HFFc6 (cell line): Measurements from ENCODE around the gene NFAT5. TPM values are rescaled to one million over a fixed set of nuclear protein-coding genes. Genes with fewer than 3 reads are reported as not detected.

Experiments
- DNase-seq: peaks from one replicate; pipeline ENCODE4 v3.0.0-alpha.2; 2018
- H3K27ac Mint-ChIP-seq: 2 replicates; pipeline ENCODE4 v1.8.0; 2020; ENCODE audit warnings: mild to moderate bottlenecking, mixed read lengths
- H3K27me3 Mint-ChIP-seq: 2 replicates; pipeline ENCODE4 v1.8.0; 2021; ENCODE audit warnings: mild to moderate bottlenecking, moderate library complexity, mixed read lengths; ENCODE audit not compliant: insufficient read depth
- H3K36me3 Mint-ChIP-seq: 2 replicates; pipeline ENCODE4 v1.8.0; 2021; ENCODE audit warnings: low read depth, mixed read lengths
- H3K4me1 Mint-ChIP-seq: 2 replicates; pipeline ENCODE4 v1.8.0; 2020; ENCODE audit warnings: low read depth, mixed read lengths
- H3K4me3 Mint-ChIP-seq: 2 replicates; pipeline ENCODE4 v1.8.0; 2020; ENCODE audit warnings: mild to moderate bottlenecking, moderate library complexity, mixed read lengths
- H3K9me3 Mint-ChIP-seq: 2 replicates; pipeline ENCODE4 v1.8.0; 2020; ENCODE audit warnings: mild to moderate bottlenecking, mixed read lengths
- total RNA-seq, 6 experiments: library from RNA; stranded (reverse); fragmentation: NEBNext Ultra II Directional; extraction: Animal tissue kit (Norgen Biotek cat#: 25700); gene quantifications; 2 replicates in 1 of 6; 3 replicates in 5 of 6; pipeline ENCODE4 v1.2.3, GENCODE V29; 2021
- TF ChIP-seq, protein P1 (sequence below): fragments of 200-600 bp; sonication (generic); IDR thresholded peaks from 2 replicates; pipeline ENCODE4 v1.5.0; 2021; ENCODE audit warnings: antibody characterized with exemption, mild to moderate bottlenecking

Gene NFAT5
- total RNA-seq, 6 experiments from 2014 or later: 52.0 to 114 (median 63.7) TPM

DNA sequence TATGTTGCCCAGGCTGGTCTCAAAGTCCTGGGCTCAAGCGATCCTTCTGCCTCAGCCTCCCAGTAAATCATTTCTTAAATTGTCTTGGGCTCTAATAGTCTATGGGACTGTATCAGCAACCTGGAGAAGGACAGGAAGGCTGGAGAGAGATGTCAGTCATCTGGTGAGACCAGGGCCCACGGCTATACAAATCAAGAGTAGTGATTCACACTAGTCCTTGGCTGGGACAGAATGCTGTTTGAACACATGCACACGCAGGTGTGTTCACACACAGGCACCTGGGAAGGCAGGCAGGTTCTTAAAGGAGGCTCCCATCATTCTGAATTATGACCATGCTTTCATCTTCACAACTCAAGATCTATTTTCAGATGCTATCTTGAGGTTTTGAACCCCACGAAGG is 146.5 kb downstream of the NFAT5 start:
- peak overlapping the region; percentile 46 for H3K27ac Mint-ChIP-seq
- no peaks in the 10 kb centered on the region for H3K9me3 Mint-ChIP-seq
- H3K4me1 Mint-ChIP-seq: peaks cover 39% of the 10 kb centered on the region
- peaks cover 67% of the 10 kb centered on the region for H3K27me3 Mint-ChIP-seq
- no peak overlapping the region for H3K4me3 Mint-ChIP-seq
- TF ChIP-seq, protein P1, sequence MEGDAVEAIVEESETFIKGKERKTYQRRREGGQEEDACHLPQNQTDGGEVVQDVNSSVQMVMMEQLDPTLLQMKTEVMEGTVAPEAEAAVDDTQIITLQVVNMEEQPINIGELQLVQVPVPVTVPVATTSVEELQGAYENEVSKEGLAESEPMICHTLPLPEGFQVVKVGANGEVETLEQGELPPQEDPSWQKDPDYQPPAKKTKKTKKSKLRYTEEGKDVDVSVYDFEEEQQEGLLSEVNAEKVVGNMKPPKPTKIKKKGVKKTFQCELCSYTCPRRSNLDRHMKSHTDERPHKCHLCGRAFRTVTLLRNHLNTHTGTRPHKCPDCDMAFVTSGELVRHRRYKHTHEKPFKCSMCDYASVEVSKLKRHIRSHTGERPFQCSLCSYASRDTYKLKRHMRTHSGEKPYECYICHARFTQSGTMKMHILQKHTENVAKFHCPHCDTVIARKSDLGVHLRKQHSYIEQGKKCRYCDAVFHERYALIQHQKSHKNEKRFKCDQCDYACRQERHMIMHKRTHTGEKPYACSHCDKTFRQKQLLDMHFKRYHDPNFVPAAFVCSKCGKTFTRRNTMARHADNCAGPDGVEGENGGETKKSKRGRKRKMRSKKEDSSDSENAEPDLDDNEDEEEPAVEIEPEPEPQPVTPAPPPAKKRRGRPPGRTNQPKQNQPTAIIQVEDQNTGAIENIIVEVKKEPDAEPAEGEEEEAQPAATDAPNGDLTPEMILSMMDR: no peak
- no peak for DNase-seq
- peaks cover 69% of the 10 kb centered on the region for H3K36me3 Mint-ChIP-seq

DNA sequence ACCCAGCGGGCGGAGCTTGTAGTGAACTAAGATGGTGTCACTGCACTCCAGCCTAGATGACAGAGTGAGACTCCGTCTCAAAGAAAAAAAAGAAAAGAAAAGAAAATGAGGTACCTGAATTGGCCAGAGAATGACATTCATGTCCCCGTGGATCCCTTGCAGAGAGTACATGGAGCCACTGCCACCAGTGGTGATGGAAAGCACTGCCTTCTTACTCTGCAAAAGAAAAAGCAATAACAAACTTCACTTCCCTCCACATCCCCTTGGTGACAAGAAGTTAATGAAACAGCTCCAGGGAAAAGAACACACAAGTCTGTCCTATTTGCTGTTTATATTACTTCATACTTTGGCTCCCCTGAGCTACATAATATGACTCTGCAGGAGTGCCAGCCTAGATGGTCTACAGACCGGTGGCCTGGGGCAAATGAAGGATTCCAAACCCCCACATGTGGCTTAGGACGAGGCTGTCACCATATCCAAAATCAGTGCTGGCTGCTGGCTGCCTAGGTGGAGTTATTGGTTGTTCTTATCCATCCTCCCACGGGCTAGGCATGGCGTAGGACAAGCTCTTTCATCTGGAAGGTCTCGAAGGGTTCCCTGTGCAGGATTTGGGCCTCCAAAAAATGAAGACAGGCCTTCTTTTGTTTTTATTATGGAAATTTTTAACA is 147.3 kb downstream of the NFAT5 start:
- H3K27me3 Mint-ChIP-seq: peaks cover 64% of the 10 kb centered on the region
- TF ChIP-seq, protein P1: peak; percentile 23; the same call in 1 of the 2 replicates
- H3K36me3 Mint-ChIP-seq: peaks cover 67% of the 10 kb centered on the region
- H3K9me3 Mint-ChIP-seq: no peaks in the 10 kb centered on the region
- no peak for DNase-seq
- H3K4me1 Mint-ChIP-seq: peaks cover 41% of the 10 kb centered on the region
- peak overlapping the region; percentile 46; the same call in 1 of the 2 replicates for H3K27ac Mint-ChIP-seq
- H3K4me3 Mint-ChIP-seq: peak overlapping the region; percentile 15; the same call in 1 of the 2 replicates

DNA sequence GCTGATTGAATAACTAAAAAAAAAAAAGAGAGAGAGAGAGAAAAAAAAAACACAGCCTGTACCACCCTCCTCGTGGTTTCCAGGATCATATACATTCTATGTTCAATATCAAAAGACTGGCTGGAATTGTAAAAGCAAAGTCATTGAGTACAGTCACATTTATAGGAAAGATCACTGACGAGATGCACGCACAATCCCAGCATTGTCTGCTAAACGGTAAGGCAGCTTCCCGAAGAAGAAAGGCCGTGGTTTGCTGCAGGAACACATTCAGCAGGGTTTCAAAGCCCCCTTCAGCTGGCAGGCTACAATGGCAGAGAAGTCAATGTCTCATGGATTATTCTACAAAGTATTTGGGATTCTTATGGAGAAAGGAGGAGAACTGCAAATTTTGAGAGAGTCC is 151.3 kb downstream of the NFAT5 start:
- H3K9me3 Mint-ChIP-seq: peaks cover 4% of the 10 kb centered on the region; the same call in 1 of the 2 replicates
- H3K36me3 Mint-ChIP-seq: peaks cover 60% of the 10 kb centered on the region
- no peak overlapping the region for H3K27ac Mint-ChIP-seq

DNA sequence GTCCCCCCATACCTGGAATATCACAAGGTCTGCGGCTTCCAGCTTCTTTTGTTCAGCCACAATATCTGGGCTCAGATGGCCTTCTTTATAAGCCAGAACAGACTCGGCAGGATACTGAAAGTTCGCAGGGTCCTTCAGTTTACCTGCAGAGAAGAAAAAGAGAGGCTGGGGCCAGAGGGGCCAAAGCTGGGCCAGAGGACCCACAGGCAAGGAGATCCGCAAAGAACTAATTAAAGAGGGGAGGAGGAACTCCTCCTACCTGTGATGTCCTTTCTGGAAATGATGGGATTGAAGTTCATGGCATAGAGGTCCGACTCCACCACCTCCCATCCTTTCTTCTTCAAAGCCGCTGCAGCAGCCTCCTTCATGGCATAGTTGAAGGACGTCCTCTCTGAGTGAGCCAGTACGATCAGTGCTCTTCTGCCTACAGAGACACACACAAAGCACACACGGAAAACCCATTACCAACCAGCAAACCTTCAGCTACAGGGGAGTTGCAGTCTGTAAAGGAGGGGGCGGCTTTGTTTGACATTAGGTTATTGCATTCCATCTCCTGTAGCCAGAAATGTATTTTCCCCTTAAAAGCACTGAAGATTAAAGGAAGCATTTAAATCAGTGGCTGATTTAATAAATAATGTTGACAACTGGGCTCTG is 152.5 kb downstream of the NFAT5 start:
- no peak for DNase-seq
- H3K27ac Mint-ChIP-seq: peak overlapping the region; percentile 58
- H3K27me3 Mint-ChIP-seq: peaks cover 49% of the 10 kb centered on the region
- peaks cover 4% of the 10 kb centered on the region; the same call in 1 of the 2 replicates for H3K9me3 Mint-ChIP-seq
- TF ChIP-seq, protein P1: no peak
- H3K36me3 Mint-ChIP-seq: peaks cover 58% of the 10 kb centered on the region
- peak overlapping the region; percentile 28; the same call in 1 of the 2 replicates for H3K4me3 Mint-ChIP-seq
- H3K4me1 Mint-ChIP-seq: peaks cover 23% of the 10 kb centered on the region

More for the DNA sequence above, 151.3 kb downstream of the NFAT5 start:
- TF ChIP-seq, protein P1: no peak
- Mint-ChIP-seq H3K4me1 (peaks cover 26% of the 10 kb centered on the region), H3K4me3 (no peak overlapping the region), H3K27me3 (peaks cover 58% of the 10 kb centered on the region)
- DNase-seq: no peak

DNA sequence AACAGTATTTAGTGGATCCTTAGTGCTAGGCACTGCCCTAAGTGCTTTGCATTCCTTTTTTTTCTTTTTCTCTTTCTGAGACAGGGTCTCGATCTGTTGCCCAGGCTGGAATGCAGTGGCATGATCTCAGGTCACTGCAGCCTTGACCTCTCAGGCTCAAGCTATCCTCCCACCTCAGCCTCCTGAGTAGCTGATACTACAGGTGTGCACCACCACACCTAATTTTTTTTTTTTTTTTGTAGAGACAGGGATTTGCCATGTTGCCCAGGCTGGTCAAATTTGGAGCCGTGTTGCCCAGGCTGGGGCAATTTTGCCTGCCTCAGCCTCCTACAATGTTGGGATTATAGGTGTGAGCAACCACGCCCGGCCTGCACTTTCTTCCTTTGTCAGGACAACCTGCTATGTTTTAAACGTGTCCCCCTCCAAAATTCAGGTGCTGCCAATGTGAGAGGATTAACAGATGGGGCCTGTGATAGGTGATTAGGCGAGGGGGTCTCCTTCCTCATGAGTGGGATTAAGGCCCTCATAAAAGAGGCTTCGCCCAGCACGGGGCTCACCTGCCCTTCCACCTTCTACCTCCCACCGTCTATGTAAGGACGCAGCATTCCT is 155.2 kb downstream of the NFAT5 start:
- TF ChIP-seq, protein P1: no peak
- DNase-seq: no peak
- H3K36me3 Mint-ChIP-seq: peaks cover 65% of the 10 kb centered on the region
- peak overlapping the region; percentile 64 for H3K27ac Mint-ChIP-seq
- H3K9me3 Mint-ChIP-seq: peaks cover 22% of the 10 kb centered on the region
- peaks cover 53% of the 10 kb centered on the region for H3K27me3 Mint-ChIP-seq
- peak overlapping the region; percentile 41; the same call in 1 of the 2 replicates for H3K4me3 Mint-ChIP-seq
- peaks cover 46% of the 10 kb centered on the region for H3K4me1 Mint-ChIP-seq
